ENCODE measurements around the gene ZBTB7C. TPM values are rescaled to one million over a fixed set of nuclear protein-coding genes. Genes with fewer than 3 reads are reported as not detected.

The ZBTB7C gene
- total RNA-seq, 1 experiment from 2014 or later, result 0.33 TPM

GRCh38 chr18:48306838-48307237, 102.3 kb downstream of the ZBTB7C start:
- Histone ChIP-seq H3K27me3 (ENCODE audit: insufficient read depth, low read length) (no peaks in the 10 kb centered on the region), H4K20me1 (ENCODE audit: control insufficient read depth, insufficient read depth, insufficient read length) (peaks cover 2% of the 10 kb centered on the region), H4K5ac (ENCODE audit: insufficient read length, low read depth, low read length) (no peak overlapping the region), H3K9me3 (ENCODE audit: control insufficient read depth, low read depth, low read length) (no peaks in the 10 kb centered on the region), H2BK15ac (ENCODE audit: low read depth, low read length) (no peak overlapping the region), H3K9ac (ENCODE audit: extremely low read depth, insufficient read length, low read length) (no peak overlapping the region), H3K79me1 (ENCODE audit: insufficient read depth, low read depth, low read length, poor library complexity, severe bottlenecking) (no peaks in the 10 kb centered on the region), H2AFZ (ENCODE audit: low read length) (no peak overlapping the region), H4K8ac (replicated peaks; ENCODE audit: insufficient read length, low read depth, low read length) (no peak overlapping the region), H3T11ph (ENCODE audit: low read length) (no peak overlapping the region), H3K23me2 (ENCODE audit: insufficient read length, low read depth, low read length, poor library complexity, severe bottlenecking) (no peaks in the 10 kb centered on the region), H2AK5ac (ENCODE audit: insufficient read length, low read length) (no peak overlapping the region), H3K18ac (ENCODE audit: insufficient read length, low read depth, low read length) (no peak overlapping the region), H4K91ac (ENCODE audit: insufficient read length, low read depth, low read length) (no peak overlapping the region), H3K4ac (ENCODE audit: low read depth, low read length) (no peak overlapping the region), H3K27ac (ENCODE audit: insufficient read length, low read depth, low read length) (no peak overlapping the region), H3K23ac (ENCODE audit: insufficient read length, low read depth, low read length) (no peak overlapping the region), H3K4me1 (ENCODE audit: insufficient read depth, low read length) (no peaks in the 10 kb centered on the region), H2BK20ac (ENCODE audit: low read depth, low read length, poor library complexity, severe bottlenecking) (no peak overlapping the region), H2BK12ac (ENCODE audit: insufficient read length, low read depth, low read length) (no peak overlapping the region), H3K79me2 (ENCODE audit: insufficient read depth, low read length) (no peaks in the 10 kb centered on the region), H3K14ac (ENCODE audit: insufficient read depth, low read length) (no peak overlapping the region), H2BK120ac (ENCODE audit: low read depth, low read length, poor library complexity, severe bottlenecking) (no peak overlapping the region), H3K56ac (ENCODE audit: insufficient read length, low read depth, low read length) (no peak overlapping the region), H2BK5ac (ENCODE audit: insufficient read length, low read length) (no peak overlapping the region), H3K4me2 (ENCODE audit: insufficient read depth, insufficient read length, low read length) (no peak overlapping the region)
- Mint-ChIP-seq H3K9me3 (no peaks in the 10 kb centered on the region), H3K27me3 (ENCODE audit: low read depth) (peaks cover 8% of the 10 kb centered on the region), H3K27ac (no peak overlapping the region), H3K4me1 (peaks cover 4 to 14% of the 10 kb centered on the region in 2 experiments), H3K4me3 (no peak overlapping the region), H3K36me3 (ENCODE audit: insufficient read depth in 1 of 3, low read depth in 3 of 3) (no peaks in the 10 kb centered on the region)
- no peak for TF ChIP-seq CTCF (conservative IDR thresholded peaks at IDR 0.05)
- WGBS (ENCODE audit: extremely low coverage, insufficient read length, low lambda C conversion rate), result no CpG with 5 or more reads among the region's 5 CpGs
- DNase-seq, result no peak

Measured in H9 (cell line).